ENCODE measurements around the gene TGFB1I1. TPM values are rescaled to one million over a fixed set of nuclear protein-coding genes. Genes with fewer than 3 reads are reported as not detected.
"Not testable (repeated sequence)": the region's sequence is repeated elsewhere in the genome, so short reads cannot be mapped to it uniquely, and the experiment has no call there.

The TGFB1I1 gene
- polyA plus RNA-seq, 3 donors = 5.0 to 59.9 (median 32.0) TPM

- 80 to 86% (median 83%) methylated on average over 3 of the region's 3 CpGs for WGBS, 3 donors
- H3K27ac ChIP-seq (ENCODE audit: low read depth, low read length) = no peak overlapping the region
Observed at GRCh38 chr16:31501226-31501965, 29.4 kb downstream of the TGFB1I1 start.

- no peak overlapping the region for H3K27ac ChIP-seq (ENCODE audit: low read depth, low read length)
- WGBS, 3 donors = 80 to 84% (median 84%) methylated on average over 4 of the region's 4 CpGs
Observed at GRCh38 chr16:31501966-31502348, 30.0 kb downstream of the TGFB1I1 start.

DNA sequence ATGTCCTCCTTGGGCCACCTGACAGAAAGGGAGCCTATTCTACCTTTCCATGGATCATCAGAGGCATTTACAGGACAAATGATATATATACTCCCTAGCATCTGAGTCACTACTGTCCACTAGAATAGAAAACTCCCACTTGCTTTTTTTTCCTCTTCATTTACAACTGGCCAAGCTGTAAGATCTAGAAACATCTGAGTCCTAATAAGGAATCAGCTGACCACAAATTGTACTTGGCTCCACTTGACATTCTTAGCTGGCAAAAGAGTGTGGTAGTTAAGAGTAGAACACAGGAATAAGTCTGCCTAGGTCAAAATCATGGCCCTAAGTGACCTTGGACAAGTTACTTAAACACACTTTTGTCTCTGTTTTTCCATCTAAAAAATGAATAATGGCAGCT is 31.0 kb downstream of the TGFB1I1 start:
- no peak overlapping the region for H3K27ac ChIP-seq (ENCODE audit: low read depth, low read length)

GRCh38 chr16:31503555-31503954 is 31.6 kb downstream of the TGFB1I1 start:
- H3K27ac ChIP-seq (ENCODE audit: low read depth, low read length) = not testable (repeated sequence)

GRCh38 chr16:31504159-31504558 is 32.2 kb downstream of the TGFB1I1 start:
- WGBS, 3 donors = 46 to 63% (median 47%) methylated on average over 8 of the region's 8 CpGs
- H3K27ac ChIP-seq (ENCODE audit: low read depth, low read length) = no peak overlapping the region

More at GRCh38 chr16:31503555-31503954, 31.6 kb downstream of the TGFB1I1 start:
- WGBS, 3 donors = 83 to 94% (median 87%) methylated on average over 8 of the region's 8 CpGs

DNA sequence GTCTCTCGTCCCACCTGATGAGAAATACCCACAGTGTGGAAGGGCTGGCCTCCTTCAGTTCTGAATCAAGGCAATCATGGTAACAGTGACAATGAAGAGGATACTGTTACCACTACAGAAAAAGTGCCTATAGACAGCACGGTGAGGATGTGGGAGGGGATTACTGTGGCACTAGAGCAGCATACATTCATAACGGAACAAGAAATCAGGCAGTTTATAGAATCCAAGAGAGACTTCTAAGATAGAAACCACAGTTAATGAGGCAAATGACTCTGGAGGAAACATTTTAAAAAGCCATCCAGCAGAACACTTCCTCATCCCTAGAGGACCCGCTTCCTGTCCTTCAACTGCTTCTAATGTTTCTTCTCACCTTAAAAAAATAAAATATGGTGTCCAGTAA is 33.5 kb downstream of the TGFB1I1 start:
- WGBS, 3 donors = 43 to 74% (median 46%) methylated on average over 4 of the region's 4 CpGs
- H3K27ac ChIP-seq (ENCODE audit: low read depth, low read length) = no peak overlapping the region

- 2 to 6% (median 4%) methylated on average over 12 of the region's 12 CpGs for WGBS, 3 donors
- H3K27ac ChIP-seq (ENCODE audit: low read depth, low read length) = no peak overlapping the region
Observed at GRCh38 chr16:31507617-31507928, 35.6 kb downstream of the TGFB1I1 start.

GRCh38 chr16:31507929-31508705 is 36.2 kb downstream of the TGFB1I1 start, which contains the start of gene RUSF1:
Gene RUSF1, minus strand, starts transcription at chr16:31508391. Its CDS starts 18 bp downstream, at chr16:31508373.
- 0 to 1% (median 0%) methylated on average over 61 to 65 of the region's 65 CpGs for WGBS, 3 donors
- H3K27ac ChIP-seq (ENCODE audit: low read depth, low read length) = peak within 1 kb of the TSS; percentile 21

DNA sequence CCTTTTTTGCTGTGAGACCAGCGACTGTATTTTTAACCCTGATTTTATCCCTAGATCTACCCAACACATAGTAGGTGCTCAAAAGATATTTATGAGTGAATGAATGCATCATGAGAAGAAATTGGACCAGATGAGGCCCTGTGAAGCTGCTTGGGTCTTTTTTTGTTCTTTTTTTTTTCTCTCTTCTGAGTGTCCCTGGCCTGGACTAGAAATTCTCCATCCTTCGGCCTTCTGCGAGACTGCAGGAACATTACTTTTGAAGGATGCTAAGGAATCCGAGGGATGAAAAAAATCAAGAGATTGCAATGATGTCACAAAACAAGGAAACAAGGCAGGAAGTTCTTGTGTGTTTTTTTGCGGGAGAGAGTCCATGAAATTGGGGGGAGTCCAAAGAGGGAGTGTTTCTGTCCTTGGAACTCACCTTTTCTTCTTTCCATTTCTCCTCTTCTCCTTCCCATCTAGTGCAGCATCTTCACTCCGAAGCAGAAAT is 36.8 kb downstream of the TGFB1I1 start:
- H3K27ac ChIP-seq (ENCODE audit: low read depth, low read length) = no peak overlapping the region
- WGBS, 3 donors = 12% methylated on average over 6 of the region's 6 CpGs

DNA sequence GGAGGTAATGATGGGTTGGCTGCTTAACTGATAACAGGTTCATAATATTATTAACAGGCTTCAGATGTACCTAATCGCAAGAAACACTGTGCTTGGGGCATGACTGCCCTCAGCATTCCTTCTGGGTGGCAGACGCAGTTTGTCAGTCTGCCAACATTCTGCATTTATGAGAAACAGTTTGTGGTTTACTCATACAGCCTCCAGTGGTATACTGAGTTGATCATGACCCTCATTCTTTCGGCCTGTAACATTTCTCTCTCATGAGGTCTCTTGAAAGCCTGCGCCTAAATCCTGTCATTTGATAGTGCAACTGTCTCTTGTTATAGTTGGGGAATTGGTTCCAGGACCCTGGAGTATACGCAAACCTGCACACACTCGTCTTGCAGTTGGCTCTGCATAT is 41.2 kb downstream of the TGFB1I1 start:
- no peak overlapping the region for H3K27ac ChIP-seq (ENCODE audit: low read depth, low read length)
- 73 to 86% (median 77%) methylated on average over 6 of the region's 6 CpGs for WGBS, 3 donors

DNA sequence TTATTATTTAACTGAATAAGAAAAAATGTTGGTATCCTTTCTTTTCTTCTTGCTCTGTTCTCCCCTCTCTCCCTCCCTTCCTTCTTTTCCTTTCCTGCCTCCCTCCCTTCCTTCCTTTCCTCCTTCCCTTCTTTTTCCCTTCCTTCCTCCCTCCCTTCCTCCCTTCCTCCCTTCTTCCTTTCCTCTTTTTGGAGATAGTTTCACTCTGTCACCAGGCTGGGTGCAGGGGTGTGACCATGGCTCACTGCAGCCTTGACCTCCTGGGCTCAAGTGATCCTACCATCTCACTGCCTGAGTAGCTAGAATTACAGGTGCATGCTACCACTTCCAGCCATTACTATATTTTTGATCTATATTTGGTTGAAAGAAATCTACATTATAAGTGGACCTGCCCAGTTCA is 41.9 kb downstream of the TGFB1I1 start:
- H3K27ac ChIP-seq (ENCODE audit: low read depth, low read length) = no peak overlapping the region

- no peak overlapping the region for H3K27ac ChIP-seq (ENCODE audit: low read depth, low read length)
- WGBS, 3 donors = 65 to 76% (median 73%) methylated on average over 4 of the region's 4 CpGs
Observed at GRCh38 chr16:31517800-31518402, 45.9 kb downstream of the TGFB1I1 start.

- no peak overlapping the region for H3K27ac ChIP-seq (ENCODE audit: low read depth, low read length)
- 85 to 92% (median 88%) methylated on average over 2 of the region's 2 CpGs for WGBS, 3 donors
Observed at GRCh38 chr16:31519759-31520431, 47.9 kb downstream of the TGFB1I1 start.

- no peak overlapping the region for H3K27ac ChIP-seq (ENCODE audit: low read depth, low read length)
- WGBS, 3 donors = 72 to 94% (median 92%) methylated on average over 3 of the region's 3 CpGs
Observed at GRCh38 chr16:31521368-31521767, 49.4 kb downstream of the TGFB1I1 start.

DNA sequence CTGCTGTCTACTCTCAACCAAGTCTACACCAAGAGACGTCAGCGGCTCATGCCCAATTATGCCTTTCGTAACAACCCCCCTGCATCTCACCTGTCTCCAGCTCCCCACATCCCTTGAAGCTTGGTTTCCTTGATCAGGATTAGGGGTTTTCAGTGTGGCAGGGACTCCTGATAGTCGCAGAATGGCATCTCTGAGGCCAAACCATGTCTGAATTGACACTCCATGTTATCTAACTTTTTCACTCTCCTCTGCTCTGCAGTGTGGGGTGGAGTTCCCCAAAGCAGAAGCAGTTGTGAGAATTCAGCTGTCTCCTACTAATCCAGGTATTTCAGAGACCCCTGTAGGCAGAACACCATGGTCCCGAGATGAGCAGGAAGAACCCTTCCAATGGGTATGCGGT is 50.1 kb downstream of the TGFB1I1 start:
- 83 to 90% (median 87%) methylated on average over 6 of the region's 6 CpGs for WGBS, 3 donors
- no peak overlapping the region for H3K27ac ChIP-seq (ENCODE audit: low read depth, low read length)

DNA sequence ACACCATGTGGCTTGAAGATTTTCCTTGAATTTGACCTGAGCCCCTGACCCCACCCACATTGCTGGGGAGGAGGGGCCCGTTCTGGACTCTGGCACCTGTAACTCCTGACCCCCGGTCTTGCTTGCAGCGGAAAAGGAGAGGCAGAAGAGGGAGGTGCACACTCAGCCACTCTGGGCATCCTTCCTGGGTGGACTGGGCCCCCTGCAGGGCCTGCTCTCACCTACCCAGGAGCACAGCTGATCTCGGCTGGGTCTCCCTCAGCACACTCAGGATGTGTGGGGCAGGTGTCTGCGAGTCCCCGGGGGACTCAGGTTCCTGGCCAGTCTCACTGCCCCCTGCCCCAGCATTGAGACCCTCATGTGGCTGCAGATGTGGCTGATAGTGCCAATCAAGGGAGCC is 51.8 kb downstream of the TGFB1I1 start:
- 63 to 76% (median 68%) methylated on average over 3 of the region's 6 CpGs for WGBS, 3 donors
- not testable (repeated sequence) for H3K27ac ChIP-seq (ENCODE audit: low read depth, low read length)

GRCh38 chr16:31525113-31525512 is 53.2 kb downstream of the TGFB1I1 start:
- no peak overlapping the region for H3K27ac ChIP-seq (ENCODE audit: low read depth, low read length)
- WGBS, 3 donors = 86 to 96% (median 91%) methylated on average over 3 of the region's 3 CpGs

Measured in adipose tissue (tissue), 3 donors.